ENCODE measurements around the gene RAPGEF2. TPM values are rescaled to one million over a fixed set of nuclear protein-coding genes. Genes with fewer than 3 reads are reported as not detected.

The RAPGEF2 gene
- polyA plus RNA-seq, 1 donor (not counting 4 experiments of a cell fraction or from before 2014, with no cell fraction given) = 23.8 TPM

- no peak for FAIRE-seq
Measured at GRCh38 chr4:159292137-159292896, 189.4 kb downstream of the RAPGEF2 start.

GRCh38 chr4:159293811-159294515 lies 191.1 kb downstream of the RAPGEF2 start:
- Histone ChIP-seq H3K9me3 (ENCODE audit: control insufficient read depth, low read depth, low read length) (no peaks in the 10 kb centered on the region), H4K20me1 (ENCODE audit: control insufficient read depth, extremely low read depth, insufficient read depth, low read length) (no peaks in the 10 kb centered on the region), H3K27me3 (ENCODE audit: control insufficient read depth, extremely low read depth, insufficient read depth, low read length) (no peaks in the 10 kb centered on the region), H3K4me1 (ENCODE audit: control insufficient read depth, extremely low read depth, insufficient read depth, low read length) (peaks cover 48% of the 10 kb centered on the region), H3K27ac (ENCODE audit: control insufficient read depth, insufficient read depth, low read length) (no peak overlapping the region), H3K4me3 (ENCODE audit: control insufficient read depth in 2 of 3, extremely low read depth in 1 of 3, insufficient read depth in 2 of 3, low read depth in 1 of 3, low read length in 3 of 3) (no peak overlapping the region), H3K4me2 (ENCODE audit: control insufficient read depth, extremely low read depth, insufficient read depth, low read depth, low read length) (no peak overlapping the region), H2AFZ (ENCODE audit: control insufficient read depth, low read length) (no peak overlapping the region), H3K9me1 (ENCODE audit: control insufficient read depth, extremely low read depth, insufficient read depth, low read length) (no peaks in the 10 kb centered on the region), H3K79me2 (ENCODE audit: control insufficient read depth, insufficient read depth, low read length) (peaks cover 2% of the 10 kb centered on the region), H3K9ac (ENCODE audit: control insufficient read depth, extremely low read depth, insufficient read depth, low read length) (no peak overlapping the region), H3K36me3 (ENCODE audit: control insufficient read depth in 2 of 2, extremely low read depth in 1 of 2, insufficient read depth in 2 of 2, low read length in 2 of 2) (no peaks in the 10 kb centered on the region)
- DNase-seq (ENCODE audit: low read depth, low spot score) (no peak), FAIRE-seq (no peak)
- no peak for TF ChIP-seq CTCF (optimal IDR thresholded peaks at IDR 0.05 in 1 of 3, IDR thresholded peaks at IDR 0.05 in 1 of 3, conservative IDR thresholded peaks at IDR 0.05 in 1 of 3; ENCODE audit: extremely low read depth in 1 of 3, insufficient read depth in 2 of 3, low read length in 3 of 3)
- no peak for TF ChIP-seq EZH2 (IDR thresholded peaks at IDR 0.05; ENCODE audit: low read length)
- dilution Hi-C loops (cut with MboI; ENCODE audit: extremely low pct_ligation_motif_present, low sequenced_read_pairs) = no loop called here

More at GRCh38 chr4:159292137-159292896, 189.4 kb downstream of the RAPGEF2 start:
- TF ChIP-seq EZH2 (IDR thresholded peaks at IDR 0.05; ENCODE audit: low read length) (no peak), CTCF (optimal IDR thresholded peaks at IDR 0.05 in 1 of 3, IDR thresholded peaks at IDR 0.05 in 1 of 3, conservative IDR thresholded peaks at IDR 0.05 in 1 of 3; ENCODE audit: extremely low read depth in 1 of 3, insufficient read depth in 2 of 3, low read length in 3 of 3) (peak in 1 of 3 experiments; percentile 30)
- Histone ChIP-seq H3K27me3 (ENCODE audit: control insufficient read depth, extremely low read depth, insufficient read depth, low read length) (no peaks in the 10 kb centered on the region), H3K79me2 (ENCODE audit: control insufficient read depth, insufficient read depth, low read length) (peaks cover 2% of the 10 kb centered on the region), H3K9me3 (ENCODE audit: control insufficient read depth, low read depth, low read length) (no peaks in the 10 kb centered on the region), H2AFZ (ENCODE audit: control insufficient read depth, low read length) (no peak overlapping the region), H3K9me1 (ENCODE audit: control insufficient read depth, extremely low read depth, insufficient read depth, low read length) (no peaks in the 10 kb centered on the region), H3K4me3 (ENCODE audit: control insufficient read depth in 2 of 3, extremely low read depth in 1 of 3, insufficient read depth in 2 of 3, low read depth in 1 of 3, low read length in 3 of 3) (no peak overlapping the region), H3K9ac (ENCODE audit: control insufficient read depth, extremely low read depth, insufficient read depth, low read length) (no peak overlapping the region), H3K27ac (ENCODE audit: control insufficient read depth, insufficient read depth, low read length) (no peak overlapping the region), H3K36me3 (ENCODE audit: control insufficient read depth in 2 of 2, extremely low read depth in 1 of 2, insufficient read depth in 2 of 2, low read length in 2 of 2) (no peaks in the 10 kb centered on the region), H4K20me1 (ENCODE audit: control insufficient read depth, extremely low read depth, insufficient read depth, low read length) (no peaks in the 10 kb centered on the region), H3K4me2 (ENCODE audit: control insufficient read depth, extremely low read depth, insufficient read depth, low read depth, low read length) (no peak overlapping the region), H3K4me1 (ENCODE audit: control insufficient read depth, extremely low read depth, insufficient read depth, low read length) (peaks cover 38% of the 10 kb centered on the region)
- dilution Hi-C loops (cut with MboI; ENCODE audit: extremely low pct_ligation_motif_present, low sequenced_read_pairs) = no loop called here
- no peak for DNase-seq (ENCODE audit: low read depth, low spot score)

Measured in keratinocyte (primary cell).